Stimulated activated CD4-positive, alpha-beta T cell treated with anti-CD3 and anti-CD28 coated beads, Interleukin-4, amount 100 ng/mL, for 1 hour (primary cell): ENCODE results near the gene CHAT.

Experiments used
- DNase-seq: peaks from one replicate; pipeline ENCODE4 v3.0.0-alpha.2; 2020

CHAT gene

GRCh38 chr10:49632406-49633317 is 18.8 kb downstream of the CHAT start:
- DNase-seq: no peak

- no peak for DNase-seq
These were observed 19.7 kb downstream of the CHAT start for GRCh38 chr10:49633327-49634068.

GRCh38 chr10:49634069-49634660 is 20.3 kb downstream of the CHAT start:
- no peak for DNase-seq

DNA sequence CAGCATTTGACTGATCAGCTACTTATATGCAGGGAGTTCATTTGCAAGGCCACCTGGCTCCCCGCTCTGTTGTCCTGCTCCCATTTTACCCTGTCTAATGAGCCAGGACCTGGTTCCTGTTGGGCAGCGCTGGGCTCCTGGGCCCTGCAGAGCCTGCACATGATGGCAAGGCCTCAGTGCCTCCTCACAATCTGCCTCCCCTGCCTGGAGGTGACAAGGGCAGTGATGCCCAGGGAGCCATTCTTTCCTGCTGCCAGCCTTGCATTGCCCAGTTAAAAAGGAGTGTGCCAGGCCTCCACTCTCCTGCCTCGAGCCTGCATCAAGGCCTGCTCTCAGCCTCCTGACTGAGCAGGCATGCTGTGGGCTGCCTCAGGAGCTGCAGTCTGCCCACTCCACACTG is 28.5 kb downstream of the CHAT start:
- DNase-seq: no peak

- DNase-seq: no peak
These were observed 29.6 kb downstream of the CHAT start for GRCh38 chr10:49643241-49644034.

GRCh38 chr10:49644035-49644646 is 30.3 kb downstream of the CHAT start:
- DNase-seq: no peak

- DNase-seq: no peak
These were observed 31.6 kb downstream of the CHAT start for GRCh38 chr10:49645417-49645816.

GRCh38 chr10:49645871-49646870 is 32.3 kb downstream of the CHAT start:
- no peak for DNase-seq

GRCh38 chr10:49647554-49647953 is 33.7 kb downstream of the CHAT start:
- DNase-seq: no peak

DNA sequence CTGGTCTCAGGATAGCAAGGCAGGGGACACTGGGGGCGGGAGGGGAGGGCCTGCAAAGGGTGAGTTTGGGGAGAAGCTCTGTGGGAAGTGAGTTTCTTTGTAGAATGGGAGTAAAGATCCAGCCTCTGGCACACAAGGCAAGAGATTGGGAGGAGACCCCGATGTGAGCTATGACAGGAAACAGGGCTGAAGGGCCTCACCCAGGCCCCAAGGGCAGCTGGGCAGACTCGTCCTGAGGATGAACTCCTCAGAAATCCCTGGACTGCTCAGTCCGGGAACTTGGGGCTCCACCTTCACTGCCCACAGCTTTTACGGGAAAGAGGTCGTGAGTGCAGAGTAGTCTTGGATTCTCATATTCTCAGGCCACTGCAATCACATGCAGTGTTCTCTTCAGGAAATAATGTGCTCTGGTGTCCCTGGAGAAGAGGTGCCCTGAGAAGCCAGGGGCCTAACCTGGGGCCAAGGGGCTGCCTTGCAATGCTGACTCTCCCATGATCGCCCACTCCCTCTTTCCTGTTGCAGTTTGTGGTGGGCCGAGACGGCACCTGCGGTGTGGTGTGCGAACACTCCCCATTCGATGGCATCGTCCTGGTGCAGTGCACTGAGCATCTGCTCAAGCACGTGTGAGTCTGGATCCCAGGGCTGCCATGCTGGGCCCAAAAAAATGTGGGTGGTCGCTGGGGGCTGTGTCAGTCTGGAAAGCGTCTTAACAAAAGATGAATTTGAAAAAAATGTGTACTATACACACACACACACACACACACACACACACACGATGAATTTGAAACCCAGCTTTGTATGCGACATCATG is 34.4 kb downstream of the CHAT start:
- DNase-seq: no peak

- DNase-seq: no peak
These were observed 35.5 kb downstream of the CHAT start for GRCh38 chr10:49649294-49649693.

DNA sequence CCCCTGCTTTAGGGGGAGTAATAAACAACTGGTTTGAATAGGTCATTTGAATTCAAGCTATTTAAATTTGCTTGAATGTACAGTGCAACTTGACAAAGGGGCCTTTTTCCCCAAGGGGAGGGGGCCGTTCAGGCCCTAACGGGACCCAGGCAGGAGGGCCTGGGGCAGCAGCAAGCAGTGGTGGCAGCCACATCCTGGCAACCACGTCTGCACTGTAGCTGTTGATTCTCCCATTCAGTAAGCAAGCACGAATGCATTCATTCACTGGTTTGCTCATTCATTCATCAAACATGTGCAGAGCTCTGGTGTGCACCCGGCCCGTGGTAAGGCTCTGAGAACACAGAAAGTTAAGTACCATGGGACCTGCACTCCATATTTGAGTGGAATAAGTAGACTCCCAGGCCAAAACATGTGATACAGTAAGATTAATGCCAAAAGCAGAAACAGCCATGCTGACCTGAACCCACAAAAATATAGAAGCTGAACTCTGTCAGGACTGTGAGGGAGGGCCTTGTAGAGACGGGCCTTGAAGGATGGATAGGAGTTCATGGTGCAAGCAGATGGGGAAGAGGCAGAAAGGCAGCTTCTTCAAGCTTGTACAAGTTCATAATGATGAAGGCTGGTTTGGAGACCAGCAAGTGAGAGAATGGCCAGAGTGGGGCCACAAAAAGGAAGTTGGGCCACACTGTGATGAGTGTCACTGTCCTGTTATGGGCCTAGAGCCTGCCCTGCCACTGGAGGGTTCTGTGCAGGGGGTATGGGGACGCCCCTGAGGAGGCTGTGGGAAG is 36.3 kb downstream of the CHAT start:
- DNase-seq: no peak

GRCh38 chr10:49650724-49651034 is 36.8 kb downstream of the CHAT start:
- DNase-seq: no peak

- no peak for DNase-seq
These were observed 37.4 kb downstream of the CHAT start for GRCh38 chr10:49651039-49651835.

- DNase-seq: no peak
These were observed 38.1 kb downstream of the CHAT start for GRCh38 chr10:49651917-49652316.

- no peak for DNase-seq
These were observed 38.8 kb downstream of the CHAT start for GRCh38 chr10:49652421-49653272.

DNA sequence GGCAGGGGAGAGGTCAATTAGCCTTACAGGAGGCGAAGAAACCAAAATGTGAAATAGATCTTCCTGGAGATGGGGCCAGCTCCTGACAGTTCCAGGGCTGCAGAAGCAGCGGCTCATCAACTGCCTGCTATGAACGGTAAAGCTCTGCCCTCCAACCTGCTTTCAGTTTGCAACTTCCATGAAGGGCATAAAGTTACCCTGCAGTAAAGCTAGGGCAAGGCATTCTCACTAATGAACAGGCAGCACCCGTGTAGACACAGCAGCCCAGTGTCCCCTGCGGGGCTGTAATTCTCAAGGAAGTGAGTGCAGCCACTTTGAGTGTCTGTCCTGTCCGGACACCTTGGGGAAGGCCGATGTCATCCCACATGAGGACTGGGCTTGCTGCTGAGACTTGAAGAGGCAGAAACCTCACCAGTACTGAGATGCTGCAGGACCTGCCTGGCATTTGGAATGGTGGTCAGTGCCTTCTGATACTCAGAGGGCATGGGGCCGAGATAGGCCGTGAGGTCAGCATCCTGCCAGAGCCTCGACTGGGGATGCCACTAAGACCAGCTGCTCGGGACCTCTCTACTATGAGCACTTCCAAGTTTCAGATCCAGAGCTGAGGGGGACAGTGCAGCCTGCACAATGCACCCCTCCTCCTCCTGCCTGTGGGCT is 39.6 kb downstream of the CHAT start:
- DNase-seq: no peak
